ENCODE measurements around the gene WDR73.
"Not testable (repeated sequence)": the region's sequence is repeated elsewhere in the genome, so short reads cannot be mapped to it uniquely, and the experiment has no call there.

Gene WDR73

DNA sequence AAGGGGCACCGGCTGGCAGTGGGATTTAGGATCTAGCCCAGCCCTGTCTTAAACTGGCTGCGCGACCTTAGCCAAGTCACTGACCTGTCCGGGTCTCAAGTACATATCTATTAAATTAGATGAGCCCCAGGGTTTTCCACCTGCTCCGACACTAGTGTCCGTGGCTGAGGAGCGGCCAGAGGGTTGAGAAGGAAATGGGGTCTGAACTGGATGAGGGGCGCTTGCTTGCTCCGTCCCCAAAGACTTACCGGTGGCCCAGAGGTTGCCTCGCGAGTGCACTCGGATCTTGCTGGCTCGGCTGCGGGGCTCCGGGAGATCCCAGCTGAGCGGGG lies 3.6 kb upstream of the WDR73 start:
- no peak for DNase-seq

DNA sequence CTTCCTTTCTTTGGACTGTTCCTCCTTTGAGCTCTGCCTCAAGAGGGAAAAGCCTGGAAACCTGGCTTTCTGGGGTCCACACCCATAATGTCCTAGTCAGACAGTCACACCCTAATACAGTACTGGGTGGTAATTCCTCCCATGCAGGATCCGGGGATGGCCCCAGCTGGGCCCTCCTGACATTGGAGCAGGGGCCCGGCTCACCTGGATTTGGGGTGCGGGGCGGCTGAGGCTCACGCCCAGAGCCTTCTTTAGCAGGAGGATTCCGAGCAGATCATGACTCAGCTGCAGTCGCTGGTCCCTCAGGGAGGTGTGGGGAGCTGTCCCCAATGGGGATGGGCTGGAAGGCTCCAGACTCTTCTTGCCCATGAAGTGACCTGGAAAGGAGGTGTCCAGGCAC lies 2.9 kb upstream of the WDR73 start:
- DNase-seq, result no peak

DNA sequence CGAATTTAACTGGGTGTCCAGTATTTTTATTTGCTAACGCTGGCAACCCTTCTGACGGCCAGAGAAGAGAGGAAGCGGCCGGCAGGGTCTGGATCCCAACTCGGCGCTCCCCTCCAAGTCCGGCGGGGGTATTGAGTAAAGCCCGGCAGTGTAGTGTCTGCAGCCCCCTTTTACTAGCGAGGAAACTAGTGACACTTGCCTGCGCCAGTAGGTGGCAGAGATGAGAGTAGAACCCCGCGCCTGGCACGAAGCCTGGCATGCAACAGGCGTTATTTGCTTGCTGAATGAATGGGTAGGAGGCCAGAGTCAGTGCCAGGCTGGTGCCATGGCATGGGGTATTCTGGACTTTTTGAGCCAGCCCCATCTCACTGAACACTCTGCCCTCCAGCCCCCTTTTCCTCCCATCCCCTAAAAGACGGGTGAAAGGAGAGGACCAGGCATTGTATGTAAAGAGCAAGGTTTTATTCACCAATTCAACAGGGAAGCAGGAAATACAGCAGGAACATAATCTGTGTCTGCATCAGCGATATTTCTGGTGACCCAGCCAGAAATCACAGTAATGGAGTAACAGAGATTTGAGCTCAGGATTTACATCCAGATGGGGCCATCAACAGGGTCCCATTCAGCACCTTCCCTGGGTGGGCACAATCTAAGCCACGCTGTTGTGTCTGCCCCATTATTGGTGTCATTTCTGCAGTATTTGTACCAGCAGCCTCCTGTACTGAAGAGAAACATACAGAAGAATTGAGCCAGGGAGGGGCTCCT lies 788 bp upstream of the WDR73 start:
- DNase-seq, result peak; percentile 77 to 79

DNA sequence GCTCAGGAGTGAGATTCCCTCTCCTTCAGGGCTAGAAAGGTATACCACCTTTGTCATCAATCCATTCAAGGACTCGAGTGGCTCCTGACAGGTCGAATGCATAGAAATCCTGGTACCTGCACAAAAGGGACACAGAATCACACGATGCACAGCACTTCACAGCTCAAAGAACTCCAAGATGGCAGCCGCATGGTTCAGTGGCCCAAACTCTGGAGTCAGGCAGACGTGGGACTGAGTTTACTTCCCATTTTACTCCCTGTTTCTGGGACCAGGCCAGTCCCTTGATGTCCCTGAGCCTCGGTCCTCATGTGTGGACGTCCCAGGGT lies 536 bp downstream of the WDR73 start:
- DNase-seq, result no peak

DNA sequence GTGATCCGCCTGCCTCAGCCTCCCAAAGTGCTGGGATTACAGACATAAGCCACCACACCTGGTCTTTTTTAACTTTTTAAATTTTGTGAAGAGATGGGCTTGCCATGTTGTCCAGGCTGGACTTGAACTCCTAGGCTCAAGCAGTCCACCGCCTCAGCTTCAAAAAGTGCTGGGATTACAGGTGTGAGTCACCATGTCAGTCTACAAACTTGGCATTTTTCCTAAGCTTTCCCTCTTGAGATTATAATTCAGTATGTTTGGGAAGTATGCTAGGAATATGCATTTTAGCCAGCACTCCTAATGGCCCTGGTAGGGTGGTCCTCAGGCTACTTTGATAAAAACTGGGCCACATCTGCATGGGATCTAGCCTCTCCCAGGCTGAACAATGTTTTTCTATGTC lies 4.4 kb downstream of the WDR73 start:
- no peak for DNase-seq

DNA sequence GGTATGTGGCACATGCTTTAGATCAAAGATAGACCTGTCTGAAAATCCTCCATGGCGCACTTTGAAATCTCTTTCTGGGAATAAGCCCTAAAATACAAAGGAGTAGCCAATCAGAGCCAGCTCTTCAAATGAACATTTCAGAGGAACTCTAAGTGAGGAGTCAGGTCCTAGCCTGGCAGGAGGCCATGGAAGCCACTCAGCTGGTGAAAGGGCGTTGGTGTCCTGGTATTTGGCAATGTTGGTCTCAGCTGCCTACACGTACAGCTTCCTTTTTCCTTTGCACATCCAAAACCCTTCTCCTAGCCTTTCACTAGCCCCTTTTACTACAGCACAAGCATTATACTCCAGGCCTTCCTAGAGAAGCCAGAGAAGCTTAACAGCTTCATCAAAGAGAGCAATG lies 5.5 kb downstream of the WDR73 start:
- DNase-seq, result no peak

DNA sequence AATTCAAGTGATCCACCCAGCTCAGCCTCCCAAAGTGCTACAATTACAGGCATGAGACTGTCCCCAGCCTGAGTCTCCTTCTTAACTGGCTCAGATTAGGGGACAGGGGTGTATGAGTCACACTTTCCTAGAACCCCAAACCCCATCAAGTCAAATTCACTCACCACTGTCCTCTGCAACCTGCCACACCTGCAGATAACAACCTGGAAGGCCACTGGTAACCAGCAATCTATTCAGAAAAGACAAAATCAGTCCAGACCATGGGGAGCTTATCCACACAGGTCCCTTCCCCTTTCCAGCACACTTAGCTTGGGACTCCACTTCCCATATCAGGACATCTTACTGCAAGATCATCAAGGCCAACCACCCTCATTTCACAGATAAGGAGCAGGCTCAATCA lies 6.4 kb downstream of the WDR73 start:
- DNase-seq, result no peak

DNA sequence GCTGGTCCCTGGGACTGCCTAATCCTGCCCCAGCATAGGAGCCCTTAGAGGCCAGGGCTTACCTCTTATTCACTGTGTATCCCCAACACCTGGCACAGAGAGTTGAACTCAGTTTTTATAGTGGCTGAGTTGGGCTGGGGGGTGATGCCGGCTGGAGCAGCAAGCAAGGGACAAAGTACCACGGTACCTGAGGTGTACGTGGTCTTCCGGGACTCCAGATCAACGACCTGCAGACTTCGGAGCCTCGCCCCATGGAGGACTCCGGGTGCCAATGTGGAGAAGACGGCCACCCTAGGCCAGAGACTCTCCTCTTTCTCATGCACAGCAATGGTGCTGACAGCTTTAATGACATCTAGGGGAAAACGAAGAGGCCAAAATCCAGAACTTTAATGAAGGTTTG lies 8.1 kb downstream of the WDR73 start:
- no peak for DNase-seq

DNA sequence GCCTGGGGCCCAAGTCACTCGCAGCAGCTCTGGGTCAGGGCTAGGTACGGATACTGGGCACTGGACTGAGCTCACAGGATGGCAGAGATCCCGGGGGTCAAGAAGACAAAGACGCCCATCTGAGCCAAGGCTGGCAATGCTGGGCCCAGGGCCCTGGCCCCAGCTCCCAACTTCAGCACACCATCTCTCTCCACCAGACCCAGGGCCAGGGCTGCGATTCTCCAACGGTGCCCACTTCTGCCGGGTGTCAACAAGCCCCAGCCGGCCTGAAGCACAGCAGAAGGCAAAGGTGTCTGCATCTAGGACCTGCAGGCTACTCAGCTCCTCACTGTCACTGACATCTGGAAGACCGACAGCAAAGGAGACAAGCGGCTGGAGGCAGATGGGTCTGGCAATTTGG lies 8.6 kb downstream of the WDR73 start:
- no peak for DNase-seq

DNA sequence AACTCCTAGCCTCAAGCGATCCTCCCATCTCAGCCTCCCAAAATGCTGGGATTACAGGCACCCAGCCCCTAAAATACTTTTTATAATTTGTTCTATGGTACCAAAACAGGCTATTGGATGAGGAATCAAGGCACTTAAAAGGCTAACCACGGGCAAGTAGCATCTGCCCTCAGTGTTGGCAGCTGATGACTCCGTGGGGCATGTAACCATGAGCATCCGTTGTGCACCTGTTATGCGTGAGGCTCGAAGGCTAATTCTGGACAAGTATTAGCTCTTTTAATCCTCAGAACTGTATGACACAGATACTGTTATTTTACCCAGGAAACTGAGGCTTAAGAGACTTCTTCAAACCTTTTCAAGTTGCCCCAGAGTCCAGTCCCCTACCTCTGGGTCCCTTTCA lies 10.2 kb downstream of the WDR73 start:
- DNase-seq, result no peak

DNA sequence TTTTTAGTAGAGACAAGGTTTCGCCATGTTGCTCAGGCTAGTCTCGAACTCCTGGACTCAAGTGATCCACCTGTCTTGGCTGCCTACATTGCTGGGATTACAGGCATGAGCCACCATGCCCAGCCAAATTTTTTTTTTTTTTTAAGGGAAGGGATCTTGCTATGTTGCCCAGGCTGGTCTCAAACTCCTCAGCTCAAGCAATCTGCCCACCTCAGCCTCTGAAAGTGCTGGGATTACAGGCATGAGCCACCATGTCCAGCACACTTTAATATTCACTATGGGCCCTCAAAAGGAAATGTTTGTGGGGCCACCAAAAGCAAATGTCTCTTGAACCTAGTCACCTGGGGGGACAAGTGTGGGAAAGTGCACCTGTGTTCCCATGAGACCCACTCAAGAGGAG lies 11.4 kb downstream of the WDR73 start:
- DNase-seq, result not testable (repeated sequence)

DNA sequence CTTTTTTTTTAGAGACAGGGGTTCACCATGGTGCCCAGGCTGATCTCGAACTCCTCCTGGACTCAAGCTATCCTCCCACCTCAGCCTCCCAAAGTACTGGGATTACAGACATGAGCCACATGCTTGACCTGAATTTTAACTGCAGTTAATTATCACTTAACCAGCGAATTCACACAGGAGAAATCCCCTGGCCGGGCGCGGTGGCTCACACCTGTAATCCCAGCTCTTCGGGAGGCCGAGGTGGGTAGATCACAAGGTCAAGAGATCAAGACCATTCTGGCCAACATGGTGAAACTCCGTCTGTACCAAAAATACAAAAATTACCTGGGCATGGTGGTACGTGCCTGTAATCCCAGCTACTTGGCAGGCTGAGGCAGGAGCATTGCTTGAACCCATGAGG lies 12.2 kb downstream of the WDR73 start:
- not testable (repeated sequence) for DNase-seq

DNA sequence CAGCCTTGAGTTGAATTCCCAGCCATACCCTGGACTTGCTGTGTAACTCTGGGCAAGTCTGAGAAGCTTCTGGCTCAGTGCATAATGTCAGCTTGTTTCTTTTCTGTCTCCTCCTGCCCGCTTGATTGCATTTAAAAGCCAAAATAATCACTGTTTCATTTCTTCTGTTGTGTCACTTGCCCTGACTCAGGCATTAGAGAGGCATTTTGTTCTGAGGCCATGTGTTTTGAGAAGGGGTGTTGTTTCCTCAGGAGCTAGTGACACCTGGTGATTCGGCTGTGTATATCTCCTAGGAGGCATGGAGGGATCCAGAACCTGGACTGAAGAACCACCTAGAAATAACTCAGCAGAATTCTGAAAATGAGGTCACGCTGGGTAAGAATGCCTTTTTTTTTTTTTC lies 16.0 kb downstream of the WDR73 start:
- DNase-seq, result no peak

DNA sequence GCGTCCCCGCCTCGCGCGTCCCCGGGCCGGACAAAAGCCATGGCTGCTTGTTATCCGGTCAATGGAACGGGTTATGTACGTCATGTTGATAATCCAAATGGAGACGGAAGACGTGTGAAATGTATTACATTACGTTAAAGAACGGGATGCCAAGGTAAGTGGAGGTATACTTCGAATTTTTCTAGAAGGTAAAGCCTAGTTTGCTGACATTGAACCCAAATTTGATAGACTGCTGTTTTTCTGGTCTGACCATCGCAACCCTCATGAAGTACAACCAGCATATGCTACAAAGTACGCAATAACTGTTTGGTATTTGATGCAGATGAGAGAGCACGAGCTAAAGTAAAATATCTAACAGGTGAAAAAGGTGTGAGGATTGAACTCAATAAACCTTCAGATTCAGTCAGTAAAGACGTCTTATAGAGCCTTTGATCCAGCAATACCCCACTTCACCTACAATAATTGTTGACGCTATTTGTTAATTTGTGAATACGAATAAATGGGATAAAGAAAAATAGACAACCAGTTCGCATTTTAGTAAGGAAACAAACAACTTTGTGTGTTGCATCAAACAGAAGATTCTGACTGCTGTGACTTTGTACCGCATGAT lies 19.8 kb downstream of the WDR73 start:
- DNase-seq, result no peak

DNA sequence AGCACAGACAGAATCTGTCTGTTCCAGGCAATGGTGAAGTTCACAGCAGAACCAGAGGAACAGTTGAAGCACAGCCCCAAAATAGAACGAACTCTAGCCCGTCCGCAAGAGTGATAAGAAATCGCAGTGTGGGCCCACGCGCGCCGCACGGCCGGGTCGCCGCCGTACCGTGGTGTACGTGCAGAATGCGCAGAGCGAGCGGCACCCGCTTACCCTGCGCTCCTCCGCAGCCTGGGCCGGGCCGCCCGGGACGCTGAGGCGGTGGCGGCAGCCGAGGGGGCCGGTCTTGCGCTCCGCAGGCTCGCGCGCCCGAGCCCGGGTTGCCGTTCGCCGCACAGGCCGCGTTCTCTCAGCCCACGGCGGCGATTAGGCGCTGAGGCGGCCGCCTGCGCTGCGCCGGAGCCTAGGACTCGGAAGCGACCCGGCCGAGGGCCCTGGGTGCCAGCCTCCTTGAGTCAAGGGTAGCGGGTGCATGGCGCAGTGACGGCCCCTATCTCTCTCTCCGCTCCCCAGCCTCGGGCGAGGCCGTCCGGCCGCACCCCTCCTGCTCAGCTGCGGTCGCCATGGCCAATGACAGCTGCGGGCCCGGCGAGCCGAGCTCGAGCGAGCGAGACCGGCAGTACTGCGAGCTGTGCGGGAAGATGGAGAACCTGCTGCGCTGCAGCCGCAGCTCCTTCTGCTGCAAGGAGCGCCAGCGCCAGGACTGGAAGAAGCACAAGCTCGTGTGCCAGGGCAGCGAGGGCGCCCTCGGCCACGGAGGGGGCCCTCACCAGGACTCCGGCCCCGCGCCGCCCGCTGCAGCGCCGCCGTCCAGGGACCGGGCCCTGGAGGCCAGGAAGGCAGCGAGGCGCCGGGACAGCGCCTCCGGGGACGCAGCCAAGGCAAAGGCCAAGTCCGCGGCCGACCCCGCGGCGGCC lies 20.5 kb downstream of the WDR73 start:
- peak; percentile 76 to 78 for DNase-seq

DNA sequence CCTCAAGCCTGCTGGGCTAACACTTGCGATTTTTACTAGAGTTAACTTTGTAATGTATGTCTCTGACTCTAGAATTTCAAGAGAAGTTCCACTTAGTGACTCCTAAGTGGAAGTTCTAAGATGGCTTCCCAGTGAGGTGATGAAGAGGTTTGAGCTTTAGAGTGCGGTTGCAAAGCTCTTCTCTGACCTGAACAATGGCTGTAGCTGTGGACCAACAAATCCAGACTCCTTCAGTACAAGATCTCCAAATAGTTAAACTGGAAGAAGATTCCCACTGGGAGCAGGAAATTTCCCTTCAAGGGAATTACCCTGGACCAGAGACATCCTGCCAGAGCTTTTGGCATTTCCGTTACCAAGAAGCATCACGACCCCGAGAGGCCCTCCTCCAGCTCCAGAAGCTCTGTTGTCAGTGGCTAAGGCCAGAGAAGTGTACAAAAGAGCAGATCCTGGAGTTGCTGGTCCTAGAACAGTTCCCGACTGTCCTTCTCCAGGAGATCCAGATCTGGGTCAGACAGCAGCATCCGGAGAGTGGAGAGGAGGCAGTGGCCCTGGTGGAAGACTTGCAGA lies 22.3 kb downstream of the WDR73 start:
- DNase-seq, result no peak

DNA sequence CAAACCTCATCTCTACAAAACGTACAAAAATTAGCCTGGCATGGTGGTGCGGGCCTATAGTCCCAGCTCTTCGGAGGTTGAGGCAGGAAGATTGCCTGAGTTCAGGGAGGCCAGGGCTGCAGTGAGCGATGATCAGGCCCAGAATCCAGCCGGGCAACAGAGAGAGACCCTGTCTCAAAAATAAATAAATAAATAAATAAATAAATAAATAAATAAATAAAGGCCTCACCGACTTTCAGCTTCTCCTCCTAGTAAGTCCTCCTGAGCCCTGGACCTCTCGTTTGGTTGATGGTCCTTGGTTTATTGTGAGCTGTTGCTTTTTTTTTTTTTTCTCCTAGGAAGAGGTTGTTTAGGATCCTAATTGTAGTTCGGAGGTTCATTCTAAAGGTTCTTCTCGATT lies 25.1 kb downstream of the WDR73 start:
- no peak for DNase-seq

DNA sequence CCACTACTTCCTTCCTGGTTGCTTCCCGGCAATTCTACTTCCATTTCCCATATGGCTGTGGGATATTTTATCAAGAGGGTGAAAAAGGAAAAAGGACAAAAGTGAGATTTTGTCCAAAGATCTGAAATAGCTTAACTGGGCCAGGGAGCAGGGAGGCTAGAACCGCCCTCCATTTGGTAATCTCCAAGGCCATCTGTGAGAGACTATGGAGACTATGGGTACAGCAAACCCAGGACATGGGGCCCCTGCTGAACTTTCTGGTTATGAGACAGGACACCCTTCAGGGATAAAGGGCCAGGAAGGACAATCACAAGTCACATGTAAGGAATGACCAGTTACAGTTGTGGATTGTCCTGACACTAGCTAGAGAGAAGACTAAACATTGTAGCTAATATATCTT lies 29.0 kb downstream of the WDR73 start:
- DNase-seq, result no peak

DNA sequence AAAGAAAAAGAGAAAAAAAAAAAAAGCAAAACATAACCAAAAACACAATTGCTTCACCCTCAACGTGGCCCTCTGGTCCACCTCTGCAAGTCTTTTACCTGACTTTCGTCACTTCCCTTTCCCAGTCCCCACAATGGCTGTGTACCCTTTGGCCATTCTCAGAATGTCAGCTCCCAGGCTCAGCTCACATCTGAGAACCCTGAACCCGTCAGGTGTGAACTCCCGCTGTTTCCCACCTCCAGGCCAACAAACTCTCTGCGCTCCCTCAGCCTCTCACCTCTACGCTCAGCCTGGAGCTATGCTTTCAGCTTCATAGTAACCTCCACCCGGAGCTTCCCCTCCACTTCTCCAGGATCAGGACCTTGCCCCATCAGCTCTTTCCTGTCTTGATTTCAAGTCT lies 29.7 kb downstream of the WDR73 start:
- no peak for DNase-seq

DNA sequence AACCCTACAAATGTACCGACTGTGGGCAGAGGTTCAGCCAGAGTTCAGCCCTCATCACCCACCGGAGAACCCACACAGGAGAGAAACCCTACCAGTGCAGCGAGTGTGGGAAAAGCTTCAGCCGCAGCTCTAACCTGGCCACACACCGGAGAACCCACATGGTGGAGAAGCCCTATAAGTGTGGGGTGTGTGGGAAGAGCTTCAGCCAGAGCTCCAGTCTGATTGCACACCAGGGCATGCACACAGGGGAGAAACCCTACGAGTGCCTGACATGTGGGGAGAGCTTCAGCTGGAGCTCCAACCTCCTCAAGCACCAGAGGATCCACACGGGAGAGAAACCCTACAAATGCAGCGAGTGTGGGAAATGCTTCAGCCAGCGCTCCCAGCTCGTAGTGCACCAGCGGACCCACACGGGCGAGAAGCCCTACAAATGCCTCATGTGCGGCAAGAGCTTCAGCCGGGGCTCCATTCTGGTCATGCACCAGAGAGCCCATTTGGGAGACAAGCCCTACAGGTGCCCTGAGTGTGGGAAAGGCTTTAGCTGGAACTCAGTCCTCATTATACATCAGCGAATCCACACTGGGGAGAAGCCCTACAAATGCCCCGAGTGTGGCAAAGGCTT lies 32.6 kb downstream of the WDR73 start:
- DNase-seq, result no peak

DNA sequence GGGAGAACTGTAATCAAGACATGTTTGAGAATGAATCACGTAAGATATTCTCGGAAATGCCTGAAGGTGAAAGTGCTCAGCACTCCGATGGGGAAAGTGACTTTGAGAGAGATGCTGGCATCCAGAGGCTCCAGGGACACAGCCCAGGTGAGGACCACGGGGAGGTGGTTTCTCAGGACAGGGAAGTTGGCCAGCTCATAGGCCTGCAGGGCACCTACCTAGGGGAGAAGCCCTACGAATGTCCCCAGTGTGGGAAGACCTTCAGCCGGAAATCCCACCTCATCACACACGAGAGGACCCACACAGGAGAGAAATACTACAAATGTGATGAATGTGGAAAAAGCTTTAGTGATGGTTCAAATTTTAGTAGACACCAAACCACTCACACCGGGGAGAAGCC lies 33.5 kb downstream of the WDR73 start:
- DNase-seq, result no peak

DNA sequence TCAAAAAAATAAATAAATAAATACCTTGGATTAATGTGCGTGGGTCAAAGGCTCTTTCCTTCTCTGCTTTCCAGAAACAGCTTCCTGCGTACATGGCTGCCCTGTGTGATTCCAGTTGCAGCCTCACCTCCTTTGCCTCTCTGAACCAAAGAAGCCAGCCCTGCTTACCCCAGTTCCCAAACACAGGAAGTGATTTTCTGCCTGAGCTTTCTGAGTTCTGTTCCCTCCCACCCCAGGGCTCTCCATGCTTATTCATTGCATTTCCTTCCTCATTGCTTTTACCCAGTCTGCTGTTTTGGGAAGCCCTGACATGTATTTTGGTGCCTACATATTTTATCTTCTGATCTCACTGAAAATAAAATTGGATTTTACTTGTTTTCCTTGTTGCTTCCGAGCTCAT lies 37.8 kb downstream of the WDR73 start:
- DNase-seq, result no peak

DNA sequence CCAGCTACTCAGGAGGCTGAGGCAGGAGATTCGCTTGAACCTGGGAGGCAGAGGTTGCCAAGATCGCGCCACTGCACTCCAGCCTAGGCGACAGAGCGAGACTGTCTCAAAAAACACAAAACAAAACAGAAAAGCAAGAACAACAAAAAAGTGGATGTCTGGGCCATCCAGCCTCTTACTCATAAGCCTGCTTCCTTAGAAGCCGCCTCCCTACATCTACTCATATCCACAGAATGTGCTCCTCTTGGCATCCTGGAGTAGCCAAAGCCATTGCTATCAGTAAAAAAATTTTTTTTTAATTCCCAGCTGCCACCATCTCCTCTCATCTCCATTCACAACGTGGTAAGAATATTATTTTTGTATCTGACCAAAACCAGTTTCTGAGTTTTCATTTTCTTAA lies 42.5 kb downstream of the WDR73 start:
- DNase-seq, result no peak
